KMS-11 (cell line): ENCODE measurements around the gene CYP3A5.

Experiments used
- H2AFZ ChIP-seq: fragments of 200-600 bp; sonication (generic); 2 replicates; pipeline ENCODE4 v1.6.1; 2016; ENCODE audit warnings: antibody characterized with exemption, mixed run types, low read depth
- H3K27ac ChIP-seq: fragments of 200-600 bp; sonication (generic); 2 replicates; pipeline ENCODE4 v1.6.1; 2016; ENCODE audit warnings: mild to moderate bottlenecking, mixed run types
- H3K27me3 ChIP-seq: fragments of 200-600 bp; sonication (generic); 2 replicates; pipeline ENCODE4 v1.6.1; 2017; ENCODE audit warnings: mild to moderate bottlenecking, low read depth, mixed run types, moderate library complexity; ENCODE audit not compliant: insufficient read depth
- H3K36me3 ChIP-seq: fragments of 200-600 bp; sonication (generic); 2 replicates; pipeline ENCODE4 v1.6.1; 2017; ENCODE audit warnings: mild to moderate bottlenecking, mixed run types; ENCODE audit not compliant: insufficient read depth
- H3K4me1 ChIP-seq: fragments of 200-600 bp; sonication (generic); 2 replicates; pipeline ENCODE4 v1.6.1; 2016; ENCODE audit warnings: mild to moderate bottlenecking, low read depth, mixed run types; ENCODE audit not compliant: poor library complexity, severe bottlenecking
- H3K4me2 ChIP-seq: fragments of 200-600 bp; sonication (generic); 2 replicates; pipeline ENCODE4 v1.7.0; 2016; ENCODE audit warnings: mild to moderate bottlenecking, mixed run types
- H3K4me3 ChIP-seq: fragments of 200-600 bp; sonication (generic); IDR thresholded peaks from 2 replicates; pipeline ENCODE4 v1.6.1; 2017; ENCODE audit warnings: low read depth, low read length, mixed read lengths; ENCODE audit not compliant: insufficient read depth
- H3K79me2 ChIP-seq: fragments of 200-600 bp; sonication (generic); 2 replicates; pipeline ENCODE4 v1.6.1; 2016; ENCODE audit warnings: low read depth, mixed run types; ENCODE audit not compliant: insufficient read depth
- H3K9ac ChIP-seq: fragments of 200-600 bp; sonication (generic); 2 replicates; pipeline ENCODE4 v1.6.1; 2016; ENCODE audit warnings: mild to moderate bottlenecking, mixed run types
- H4K20me1 ChIP-seq: fragments of 200-600 bp; sonication (generic); 2 replicates; pipeline ENCODE4 v1.6.1; 2016; ENCODE audit warnings: mild to moderate bottlenecking, mixed run types; ENCODE audit not compliant: insufficient read depth
- CTCF ChIP-seq: fragments of 200-600 bp; sonication (generic); conservative IDR thresholded peaks from 2 replicates; pipeline ENCODE4 v1.6.1; 2017; ENCODE audit warnings: low read depth, mild to moderate bottlenecking, antibody characterized with exemption, low read length, moderate library complexity, mixed read lengths

Gene CYP3A5

GRCh38 chr7:99625321-99625720 lies 54.5 kb downstream of the CYP3A5 start:
- Histone ChIP-seq H3K4me3 (no peak overlapping the region), H3K79me2 (no peaks in the 10 kb centered on the region), H3K27ac (no peak overlapping the region), H3K36me3 (no peaks in the 10 kb centered on the region; the same call in 1 of the 2 replicates), H3K4me1 (no peaks in the 10 kb centered on the region), H3K4me2 (no peak overlapping the region), H3K27me3 (no peaks in the 10 kb centered on the region), H3K9ac (no peak overlapping the region), H2AFZ (no peak overlapping the region), H4K20me1 (no peaks in the 10 kb centered on the region)
- no peak for TF ChIP-seq CTCF

DNA sequence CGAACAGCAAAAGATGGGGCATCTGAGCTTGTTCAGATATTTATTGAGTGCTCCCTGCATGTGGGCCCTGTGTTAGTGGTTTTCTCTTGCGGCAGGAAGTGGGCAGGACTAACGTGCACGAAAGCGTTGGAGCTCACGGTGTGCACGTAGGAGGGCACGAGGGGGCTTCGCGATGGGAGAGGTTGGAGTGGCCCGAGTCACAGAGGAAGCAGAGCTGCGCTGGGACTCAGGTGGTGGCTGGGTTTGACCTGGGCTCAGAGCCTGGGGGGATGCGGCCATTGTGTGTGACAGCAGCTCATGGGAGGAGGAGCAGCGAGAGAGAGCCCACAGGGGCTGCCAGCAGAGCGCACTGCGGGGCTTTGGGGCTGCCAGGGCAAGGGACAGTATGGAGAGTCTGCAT lies 55.3 kb downstream of the CYP3A5 start:
- Histone ChIP-seq H2AFZ (no peak overlapping the region), H3K36me3 (peaks cover 6% of the 10 kb centered on the region; the same call in 1 of the 2 replicates), H3K79me2 (no peaks in the 10 kb centered on the region), H3K4me1 (no peaks in the 10 kb centered on the region), H3K27ac (no peak overlapping the region), H3K4me2 (no peak overlapping the region), H3K9ac (no peak overlapping the region), H3K27me3 (no peaks in the 10 kb centered on the region), H4K20me1 (no peaks in the 10 kb centered on the region), H3K4me3 (no peak overlapping the region)
- TF ChIP-seq CTCF, result no peak

- Histone ChIP-seq H4K20me1 (no peaks in the 10 kb centered on the region), H3K4me2 (no peak overlapping the region), H3K4me3 (no peak overlapping the region), H2AFZ (no peak overlapping the region), H3K27me3 (no peaks in the 10 kb centered on the region), H3K4me1 (no peaks in the 10 kb centered on the region), H3K9ac (no peak overlapping the region), H3K79me2 (no peaks in the 10 kb centered on the region), H3K36me3 (peaks cover 6% of the 10 kb centered on the region; the same call in 1 of the 2 replicates), H3K27ac (no peak overlapping the region)
- no peak for TF ChIP-seq CTCF
Measured at GRCh38 chr7:99623702-99624447, 55.9 kb downstream of the CYP3A5 start.

- Histone ChIP-seq H3K9ac (no peak overlapping the region), H2AFZ (no peak overlapping the region), H3K4me2 (no peak overlapping the region), H3K27ac (no peak overlapping the region), H3K4me1 (no peaks in the 10 kb centered on the region), H3K4me3 (no peak overlapping the region), H3K27me3 (no peaks in the 10 kb centered on the region), H4K20me1 (no peaks in the 10 kb centered on the region), H3K36me3 (peaks cover 6% of the 10 kb centered on the region; the same call in 1 of the 2 replicates), H3K79me2 (peaks cover 6% of the 10 kb centered on the region; the same call in 1 of the 2 replicates)
- TF ChIP-seq CTCF, result no peak
Measured at GRCh38 chr7:99623091-99623693, 56.6 kb downstream of the CYP3A5 start.
